Measurements from ENCODE around the gene HACD4. TPM values are rescaled to one million over a fixed set of nuclear protein-coding genes. Genes with fewer than 3 reads are reported as not detected.

Gene HACD4
- total and polyA plus RNA-seq, 11 donors: 0.23 to 2.8 (median 0.63) TPM

DNA sequence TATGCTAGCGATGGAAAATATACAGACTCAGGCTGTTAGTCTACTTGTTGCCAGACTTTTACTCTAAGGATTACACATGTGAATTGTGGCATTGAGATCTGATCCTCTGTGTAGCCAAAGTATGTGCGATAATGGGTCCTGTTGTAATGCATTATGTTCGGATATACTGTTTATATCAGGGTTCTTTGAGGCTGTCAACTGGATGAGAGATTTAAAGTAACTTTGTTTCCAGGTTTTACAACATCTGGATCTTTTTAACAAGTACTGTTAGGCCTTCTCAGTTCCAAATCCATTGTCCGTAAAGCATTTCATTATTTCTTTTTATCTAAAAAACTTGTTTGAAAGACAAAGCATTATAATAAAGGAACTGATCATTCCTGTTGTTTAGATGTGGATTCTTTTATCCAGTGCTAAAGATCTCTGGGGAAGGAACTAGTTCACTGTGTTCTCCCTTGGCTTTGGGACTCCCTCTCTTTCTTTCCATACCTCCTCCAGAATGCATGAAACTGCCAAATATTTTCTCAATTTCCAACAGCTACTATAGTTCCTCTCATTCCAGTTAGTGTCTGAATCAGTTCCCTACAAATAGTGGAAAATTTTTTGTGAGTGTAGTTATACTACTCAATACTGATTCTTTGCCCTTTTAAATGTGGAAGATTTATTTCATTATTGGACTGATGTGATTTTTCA is 68.8 kb downstream of the HACD4 start:
- H3K9me3 ChIP-seq: peaks cover 0 to 11% (median 0%) of the 10 kb centered on the region in 12 donors
- H3K4me1 ChIP-seq: no peaks in the 10 kb centered on the region
- peaks cover 0 to 16% (median 0%) of the 10 kb centered on the region in 9 donors for H3K36me3 ChIP-seq
- no peak overlapping the region for H3K4me3 ChIP-seq
- ATAC-seq (no peak), DNase-seq (no peak)
- WGBS, 4 donors: 81 to 87% (median 86%) methylated on average over 4 of the region's 4 CpGs
- TF ChIP-seq, protein P1, sequence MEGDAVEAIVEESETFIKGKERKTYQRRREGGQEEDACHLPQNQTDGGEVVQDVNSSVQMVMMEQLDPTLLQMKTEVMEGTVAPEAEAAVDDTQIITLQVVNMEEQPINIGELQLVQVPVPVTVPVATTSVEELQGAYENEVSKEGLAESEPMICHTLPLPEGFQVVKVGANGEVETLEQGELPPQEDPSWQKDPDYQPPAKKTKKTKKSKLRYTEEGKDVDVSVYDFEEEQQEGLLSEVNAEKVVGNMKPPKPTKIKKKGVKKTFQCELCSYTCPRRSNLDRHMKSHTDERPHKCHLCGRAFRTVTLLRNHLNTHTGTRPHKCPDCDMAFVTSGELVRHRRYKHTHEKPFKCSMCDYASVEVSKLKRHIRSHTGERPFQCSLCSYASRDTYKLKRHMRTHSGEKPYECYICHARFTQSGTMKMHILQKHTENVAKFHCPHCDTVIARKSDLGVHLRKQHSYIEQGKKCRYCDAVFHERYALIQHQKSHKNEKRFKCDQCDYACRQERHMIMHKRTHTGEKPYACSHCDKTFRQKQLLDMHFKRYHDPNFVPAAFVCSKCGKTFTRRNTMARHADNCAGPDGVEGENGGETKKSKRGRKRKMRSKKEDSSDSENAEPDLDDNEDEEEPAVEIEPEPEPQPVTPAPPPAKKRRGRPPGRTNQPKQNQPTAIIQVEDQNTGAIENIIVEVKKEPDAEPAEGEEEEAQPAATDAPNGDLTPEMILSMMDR (IDR thresholded peaks at IDR 0.05): no peak
- no peak for TF ChIP-seq POLR2A (IDR thresholded peaks at IDR 0.05)
- no peak overlapping the region for H3K27ac ChIP-seq
- H3K27me3 ChIP-seq: no peaks in the 10 kb centered on the region
- intact Hi-C loops (cut with DNase I): loop anchor here in 3 of 10 donors (10.0 kb wide), 1 partner anchor 152 kb away; no protein-coding TSS in a partner anchor

DNA sequence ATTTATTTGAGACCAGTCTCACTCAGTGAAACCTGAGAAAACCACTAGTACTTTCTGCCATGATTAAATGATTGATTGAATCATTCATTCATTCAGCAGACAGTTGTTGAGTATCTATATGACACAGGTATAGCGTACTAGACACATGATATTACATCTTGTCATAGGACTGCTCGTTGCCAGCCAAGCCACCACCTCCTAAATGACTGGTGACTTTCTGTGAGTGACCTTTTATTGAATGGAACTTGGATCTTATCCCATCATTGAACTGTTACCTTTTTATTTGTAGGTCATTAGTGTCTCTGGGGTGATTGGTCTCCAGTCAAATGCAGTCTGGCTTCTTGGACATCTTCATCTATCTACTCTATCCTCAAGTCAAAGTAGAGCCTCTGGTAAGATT is 80.7 kb downstream of the HACD4 start:
- H3K36me3 ChIP-seq: peaks cover 0 to 91% (median 32%) of the 10 kb centered on the region in 9 donors
- DNase-seq: no peak
- no peak overlapping the region for H3K27ac ChIP-seq
- H3K4me1 ChIP-seq: no peaks in the 10 kb centered on the region
- H3K9me3 ChIP-seq: no peaks in the 10 kb centered on the region
- H3K4me3 ChIP-seq: no peak overlapping the region
- intact Hi-C loops (cut with DNase I): loop anchor here in 1 of 10 donors (10.0 kb wide), 1 partner anchor 154 kb away; no protein-coding TSS in a partner anchor
- no peaks in the 10 kb centered on the region for H3K27me3 ChIP-seq
- ATAC-seq: no peak
- WGBS, 4 donors: 90 to 95% (median 93%) methylated on average over 2 of the region's 2 CpGs
- TF ChIP-seq POLR2A (IDR thresholded peaks at IDR 0.05): no peak
- TF ChIP-seq, protein P1 (IDR thresholded peaks at IDR 0.05): no peak

Other genes starting within 250 kb of the HACD4 start
- gene IFNB1, start 46.3 kb upstream of the HACD4 start, total RNA-seq: not detected
- gene IFNB1, start 46.3 kb upstream of the HACD4 start, polyA plus RNA-seq: not detected
- gene IFNW1, start 110.2 kb upstream of the HACD4 start, total RNA-seq: not detected
- not detected for gene IFNW1, start 110.2 kb upstream of the HACD4 start, polyA plus RNA-seq
- not detected for gene IFNA21, start 135.0 kb upstream of the HACD4 start, total RNA-seq
- gene IFNA21, start 135.0 kb upstream of the HACD4 start, polyA plus RNA-seq: not detected
- not detected for gene IFNA4, start 155.9 kb upstream of the HACD4 start, total RNA-seq
- gene IFNA4, start 155.9 kb upstream of the HACD4 start, polyA plus RNA-seq: not detected
- not detected for gene IFNA7, start 170.6 kb upstream of the HACD4 start, total RNA-seq
- not detected for gene IFNA7, start 170.6 kb upstream of the HACD4 start, polyA plus RNA-seq
- not detected for gene IFNA10, start 175.5 kb upstream of the HACD4 start, total RNA-seq
- gene IFNA10, start 175.5 kb upstream of the HACD4 start, polyA plus RNA-seq: not detected
- not detected for gene IFNA16, start 185.7 kb upstream of the HACD4 start, total RNA-seq
- not detected for gene IFNA16, start 185.7 kb upstream of the HACD4 start, polyA plus RNA-seq
- not detected for gene IFNA17, start 196.6 kb upstream of the HACD4 start, total RNA-seq
- gene IFNA17, start 196.6 kb upstream of the HACD4 start, polyA plus RNA-seq: not detected
- not detected for gene IFNA14, start 208.4 kb upstream of the HACD4 start, total RNA-seq
- not detected for gene IFNA14, start 208.4 kb upstream of the HACD4 start, polyA plus RNA-seq